SU-DHL-6 (cell line): ENCODE results near the gene TSPAN12.

Experiments
- H2AFZ ChIP-seq: fragments of 200-600 bp; sonication (generic); 2 replicates; pipeline ENCODE4 v1.6.1; 2014; ENCODE audit warnings: low read depth, mild to moderate bottlenecking, moderate library complexity, mixed read lengths, antibody characterized with exemption, low read length; ENCODE audit not compliant: severe bottlenecking
- H3F3A ChIP-seq: fragments of 200-600 bp; shearing (Covaris generic); 2 replicates; pipeline ENCODE4 v1.6.0; 2016; ENCODE audit warnings: antibody characterized with exemption, mild to moderate bottlenecking; ENCODE audit not compliant: insufficient read depth
- H3K27ac ChIP-seq: fragments of 200-600 bp; sonication (generic); 2 replicates; pipeline ENCODE4 v1.5.1; 2016; ENCODE audit warnings: low read depth, mild to moderate bottlenecking, low read length, moderate library complexity, mixed read lengths
- H3K27me3 ChIP-seq: fragments of 200-600 bp; sonication (generic), shearing (Covaris generic); 2 replicates; pipeline ENCODE4 v1.6.0; 2014; ENCODE audit warnings: mild to moderate bottlenecking, low read length
- H3K36me3 ChIP-seq: fragments of 200-600 bp; sonication (generic); 2 replicates; pipeline ENCODE4 v1.6.1; 2014; ENCODE audit warnings: mild to moderate bottlenecking, low read length, mixed read lengths
- H3K4me2 ChIP-seq: fragments of 300-600, 200-600 bp; shearing (Covaris generic), sonication (generic); 2 replicates; pipeline ENCODE4 v1.6.0; 2014; ENCODE audit warnings: low read length, low read depth, mild to moderate bottlenecking; ENCODE audit not compliant: poor library complexity, severe bottlenecking
- H3K4me3 ChIP-seq: fragments of 200-600 bp; sonication (generic); 2 replicates; pipeline ENCODE4 v1.5.1; 2014; ENCODE audit warnings: antibody characterized with exemption, low read length, mild to moderate bottlenecking, mixed read lengths; ENCODE audit not compliant: insufficient read depth, poor library complexity, severe bottlenecking
- H3K79me2 ChIP-seq: fragments of 200-600 bp; sonication (generic); 2 replicates; pipeline ENCODE4 v1.6.1; 2014; ENCODE audit warnings: mild to moderate bottlenecking, low read length, moderate library complexity; ENCODE audit not compliant: insufficient read depth
- H3K9ac ChIP-seq: fragments of 200-600 bp; sonication (generic); 2 replicates; pipeline ENCODE4 v1.7.0; 2014; ENCODE audit warnings: mild to moderate bottlenecking, low read length
- H3K9me2 ChIP-seq: fragments of 200-600 bp; sonication (generic); replicated peaks from 2 replicates; pipeline ENCODE4 v1.6.1; 2014; ENCODE audit warnings: low read length; ENCODE audit not compliant: insufficient read depth
- H3K9me3 ChIP-seq: fragments of 200-600 bp; sonication (generic); 2 replicates; pipeline ENCODE4 v1.6.1; 2014; ENCODE audit warnings: low read length, mixed read lengths; ENCODE audit not compliant: insufficient read depth
- H4K20me1 ChIP-seq: fragments of 200-600 bp; sonication (generic); 2 replicates; pipeline ENCODE4 v1.6.1; 2014; ENCODE audit warnings: low read depth, mild to moderate bottlenecking, antibody characterized with exemption, low read length, moderate library complexity, mixed read lengths
- EZH2phosphoT487 ChIP-seq: fragments of 200-600 bp; sonication (generic), shearing (Covaris generic); conservative IDR thresholded peaks from 2 replicates; pipeline ENCODE4 v1.6.1; 2018; ENCODE audit warnings: mild to moderate bottlenecking, antibody characterized with exemption, low read length, moderate library complexity, mixed read lengths
- TF ChIP-seq, protein P1 (sequence below): fragments of 200-600 bp; sonication (generic); IDR thresholded peaks from one replicate; pipeline ENCODE4 v1.5.1; 2017; ENCODE audit warnings: antibody characterized with exemption, mild to moderate bottlenecking, low read length, moderate library complexity; ENCODE audit not compliant: insufficient read depth, poor library complexity, severe bottlenecking

TSPAN12 gene

DNA sequence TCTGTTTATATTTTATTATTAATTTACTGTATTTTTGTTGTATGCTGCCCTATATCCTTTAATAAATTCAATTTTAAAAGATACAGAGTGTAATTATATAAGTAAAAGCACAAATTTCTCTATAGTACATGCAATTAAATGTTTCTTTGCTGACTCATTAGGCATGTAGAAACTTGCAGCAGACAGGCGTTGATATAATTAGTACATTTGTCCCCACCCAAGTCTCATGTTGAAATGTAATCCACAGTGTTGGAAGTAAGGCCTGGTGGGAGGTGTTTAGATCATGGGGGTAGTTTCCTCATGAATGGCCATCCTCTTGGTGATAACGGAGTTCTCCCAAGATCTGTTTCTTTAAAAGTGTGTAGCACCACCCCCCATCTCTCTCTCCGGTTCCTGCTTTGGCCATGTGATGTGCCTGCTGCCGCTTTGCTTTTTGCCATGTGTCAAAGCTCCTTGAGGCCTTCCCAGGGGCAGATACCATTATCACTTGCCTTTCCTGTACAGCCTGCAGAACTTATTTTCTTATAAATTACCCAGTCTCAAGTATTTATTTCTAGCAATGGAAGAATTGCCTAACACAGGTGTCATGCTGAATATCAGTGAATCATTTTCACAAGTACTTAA, 63.7 kb downstream of the TSPAN12 start:
- Histone ChIP-seq H3F3A (no peaks in the 10 kb centered on the region), H3K79me2 (no peaks in the 10 kb centered on the region)

DNA sequence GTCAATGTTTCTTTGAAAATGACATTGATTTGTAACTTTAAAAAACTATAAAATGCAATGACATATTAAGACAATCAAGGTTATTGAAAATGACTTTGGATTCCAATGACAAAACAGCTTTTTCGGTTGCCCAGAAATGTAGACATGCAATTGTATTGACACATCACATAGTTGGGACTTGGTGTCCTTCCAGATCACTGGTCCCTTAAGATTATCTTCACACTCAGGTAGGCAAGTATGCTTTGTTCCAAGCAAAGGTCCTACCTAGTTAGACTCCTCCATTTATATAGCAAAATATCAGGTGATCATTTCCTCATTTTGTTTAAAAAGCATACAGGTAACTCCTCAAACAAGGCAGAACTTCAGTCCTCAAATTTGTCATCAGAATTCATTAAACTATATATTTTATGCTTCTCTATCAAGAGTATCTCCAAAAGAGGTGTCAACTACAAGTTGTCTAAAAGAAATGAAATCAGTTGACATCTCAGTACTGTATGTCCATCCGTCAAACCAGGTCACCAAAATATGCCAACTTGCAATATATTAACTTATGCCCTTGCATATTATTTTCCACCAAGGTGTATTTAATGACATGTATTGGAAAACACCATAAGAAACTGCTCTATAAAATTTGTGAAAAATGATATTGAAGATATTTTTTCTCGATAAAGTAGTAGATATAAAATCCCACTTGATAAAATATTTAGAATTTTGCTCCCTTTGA, 64.6 kb downstream of the TSPAN12 start:
- Histone ChIP-seq H3K9ac (no peak overlapping the region), H3K9me2 (no peaks in the 10 kb centered on the region), H3K36me3 (no peaks in the 10 kb centered on the region), H3K27ac (no peak overlapping the region), H3K4me3 (no peak overlapping the region), H3K79me2 (no peaks in the 10 kb centered on the region), H3F3A (no peaks in the 10 kb centered on the region), H3K4me2 (no peak overlapping the region), H2AFZ (no peak overlapping the region), H3K27me3 (no peaks in the 10 kb centered on the region), H3K9me3 (no peaks in the 10 kb centered on the region), H4K20me1 (peaks cover 3% of the 10 kb centered on the region; the same call in 1 of the 2 replicates)
- TF ChIP-seq, protein P1, sequence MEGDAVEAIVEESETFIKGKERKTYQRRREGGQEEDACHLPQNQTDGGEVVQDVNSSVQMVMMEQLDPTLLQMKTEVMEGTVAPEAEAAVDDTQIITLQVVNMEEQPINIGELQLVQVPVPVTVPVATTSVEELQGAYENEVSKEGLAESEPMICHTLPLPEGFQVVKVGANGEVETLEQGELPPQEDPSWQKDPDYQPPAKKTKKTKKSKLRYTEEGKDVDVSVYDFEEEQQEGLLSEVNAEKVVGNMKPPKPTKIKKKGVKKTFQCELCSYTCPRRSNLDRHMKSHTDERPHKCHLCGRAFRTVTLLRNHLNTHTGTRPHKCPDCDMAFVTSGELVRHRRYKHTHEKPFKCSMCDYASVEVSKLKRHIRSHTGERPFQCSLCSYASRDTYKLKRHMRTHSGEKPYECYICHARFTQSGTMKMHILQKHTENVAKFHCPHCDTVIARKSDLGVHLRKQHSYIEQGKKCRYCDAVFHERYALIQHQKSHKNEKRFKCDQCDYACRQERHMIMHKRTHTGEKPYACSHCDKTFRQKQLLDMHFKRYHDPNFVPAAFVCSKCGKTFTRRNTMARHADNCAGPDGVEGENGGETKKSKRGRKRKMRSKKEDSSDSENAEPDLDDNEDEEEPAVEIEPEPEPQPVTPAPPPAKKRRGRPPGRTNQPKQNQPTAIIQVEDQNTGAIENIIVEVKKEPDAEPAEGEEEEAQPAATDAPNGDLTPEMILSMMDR = no peak
- TF ChIP-seq EZH2phosphoT487 = no peak

More for the DNA sequence above, 63.7 kb downstream of the TSPAN12 start:
- Histone ChIP-seq H3K9me3 (no peaks in the 10 kb centered on the region), H3K4me3 (no peak overlapping the region), H3K36me3 (no peaks in the 10 kb centered on the region), H3K9me2 (no peaks in the 10 kb centered on the region), H3K27me3 (no peaks in the 10 kb centered on the region), H3K4me2 (no peak overlapping the region), H3K9ac (no peak overlapping the region), H4K20me1 (peaks cover 3% of the 10 kb centered on the region; the same call in 1 of the 2 replicates), H2AFZ (no peak overlapping the region), H3K27ac (no peak overlapping the region)
- TF ChIP-seq, protein P1 = no peak
- TF ChIP-seq EZH2phosphoT487 = no peak

DNA sequence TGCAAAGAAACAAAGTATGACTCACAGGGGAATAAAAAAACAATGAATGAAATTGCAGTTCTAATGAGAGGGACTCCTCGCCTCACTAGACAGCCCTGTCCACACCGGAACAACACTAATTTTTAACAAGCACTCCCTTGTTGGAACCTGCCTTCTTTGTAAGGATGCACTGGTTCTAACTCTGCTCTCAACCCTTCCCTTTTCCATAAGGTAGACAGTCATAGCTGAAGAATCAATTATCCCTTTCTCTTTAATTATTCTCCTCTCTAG, 65.1 kb downstream of the TSPAN12 start:
- Histone ChIP-seq H3K27ac (no peak overlapping the region), H3K36me3 (no peaks in the 10 kb centered on the region), H3K9ac (no peak overlapping the region), H3K4me2 (no peak overlapping the region), H3F3A (no peaks in the 10 kb centered on the region), H4K20me1 (peaks cover 3% of the 10 kb centered on the region; the same call in 1 of the 2 replicates), H3K4me3 (no peak overlapping the region), H3K79me2 (no peaks in the 10 kb centered on the region), H2AFZ (no peak overlapping the region), H3K9me2 (no peaks in the 10 kb centered on the region), H3K9me3 (no peaks in the 10 kb centered on the region), H3K27me3 (no peaks in the 10 kb centered on the region)
- no peak for TF ChIP-seq EZH2phosphoT487
- TF ChIP-seq, protein P1 = no peak
